OCI-LY1 (cell line): Measurements from ENCODE around the gene SETDB2.

ENCODE experiments used
- H2AFZ ChIP-seq: fragments of 200-600 bp; sonication (generic), shearing (Covaris generic); 2 replicates; pipeline ENCODE4 v1.6.0; 2014; ENCODE audit warnings: antibody characterized with exemption, mild to moderate bottlenecking, low read length
- H3F3A ChIP-seq: fragments of 200-600 bp; sonication (generic), shearing (Covaris generic); 2 replicates; pipeline ENCODE4 v1.6.0; 2014; ENCODE audit warnings: mild to moderate bottlenecking, antibody characterized with exemption, low read length, moderate library complexity; ENCODE audit not compliant: insufficient read depth
- H3K27ac ChIP-seq: fragments of 200-600 bp; sonication (generic); 2 replicates; pipeline ENCODE4 v1.5.1; 2014; ENCODE audit warnings: low read length, mixed run types, mild to moderate bottlenecking, low read depth; ENCODE audit not compliant: poor library complexity, severe bottlenecking
- H3K27me3 ChIP-seq: fragments of 200-600 bp; sonication (generic); 2 replicates; pipeline ENCODE4 v1.6.0; 2014; ENCODE audit warnings: antibody characterized with exemption, mild to moderate bottlenecking, low read length, moderate library complexity; ENCODE audit not compliant: insufficient read depth
- H3K36me3 ChIP-seq: fragments of 200-600 bp; sonication (generic); 2 replicates; pipeline ENCODE4 v1.6.1; 2014; ENCODE audit warnings: mild to moderate bottlenecking, antibody characterized with exemption, low read length, moderate library complexity, mixed read lengths; ENCODE audit not compliant: insufficient read depth
- H3K4me1 ChIP-seq: fragments of 200-600 bp; sonication (generic); 2 replicates; pipeline ENCODE4 v1.5.1; 2014; ENCODE audit warnings: mild to moderate bottlenecking, low read length, moderate library complexity; ENCODE audit not compliant: insufficient read depth, severe bottlenecking
- H3K4me2 ChIP-seq: fragments of 200-600 bp; sonication (generic), shearing (Covaris generic); 2 replicates; pipeline ENCODE4 v1.6.1; 2014; ENCODE audit warnings: low read length
- H3K4me3 ChIP-seq: fragments of 200-600 bp; sonication (generic); 2 replicates; pipeline ENCODE4 v1.5.1; 2014; ENCODE audit warnings: low read length, low read depth, mild to moderate bottlenecking, mixed read lengths; ENCODE audit not compliant: poor library complexity, severe bottlenecking
- H3K79me2 ChIP-seq: fragments of 200-600 bp; shearing (Covaris generic); 2 replicates; pipeline ENCODE4 v1.6.1; 2016; ENCODE audit warnings: mixed run types, low read length, mixed read lengths; ENCODE audit not compliant: insufficient read depth
- H3K9ac ChIP-seq: fragments of 200-600 bp; sonication (generic), shearing (Covaris generic); 2 replicates; pipeline ENCODE4 v1.6.1; 2014; ENCODE audit warnings: mild to moderate bottlenecking, low read length, mixed read lengths
- H3K9me2 ChIP-seq: fragments of 200-600 bp; sonication (generic), shearing (Covaris generic); 2 replicates; pipeline ENCODE4 v1.6.1; 2014; ENCODE audit warnings: low read depth, mild to moderate bottlenecking, low read length, mixed read lengths
- H3K9me3 ChIP-seq: fragments of 200-600 bp; shearing (Covaris generic); 2 replicates; pipeline ENCODE4 v1.6.1; 2014; ENCODE audit warnings: low read length, mixed read lengths
- H4K20me1 ChIP-seq: fragments of 200-600 bp; sonication (generic), shearing (Covaris generic); 2 replicates; pipeline ENCODE4 v1.6.0; 2016; ENCODE audit warnings: mild to moderate bottlenecking, low read length; ENCODE audit not compliant: insufficient read depth
- EZH2 ChIP-seq: fragments of 200-600 bp; sonication (generic), shearing (Covaris generic); IDR thresholded peaks from 2 replicates; pipeline ENCODE4 v1.8.0; 2017; ENCODE audit warnings: borderline replicate concordance, mixed run types, mild to moderate bottlenecking, antibody characterized with exemption, low read length, moderate library complexity, mixed read lengths
- TF ChIP-seq, protein P1 (sequence below): fragments of 200-600 bp; sonication (generic), shearing (Covaris generic); IDR thresholded peaks from 2 replicates; pipeline ENCODE4 v1.5.1; 2017; ENCODE audit warnings: mild to moderate bottlenecking, antibody characterized with exemption, low read length, moderate library complexity, mixed read lengths

The SETDB2 gene

DNA sequence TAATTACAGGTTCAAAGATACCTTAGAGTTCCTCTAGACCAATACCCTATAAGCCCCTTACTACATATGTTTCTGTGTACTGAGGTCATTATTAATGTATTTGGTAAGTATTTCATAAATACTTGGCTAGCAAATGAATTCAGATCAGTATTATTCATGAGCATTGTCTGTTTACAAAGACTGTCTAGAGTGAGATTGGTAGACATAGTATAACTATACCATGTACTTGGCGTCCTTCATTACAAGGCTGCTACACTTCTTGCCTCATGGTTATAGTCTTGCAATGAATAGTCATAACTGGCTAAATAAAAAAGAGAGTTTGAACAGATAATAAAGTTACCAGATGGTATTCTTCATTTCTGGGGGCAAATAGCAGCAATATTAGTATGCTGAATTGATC is 12.1 kb downstream of the SETDB2 start:
- H3K9me2 ChIP-seq, result no peaks in the 10 kb centered on the region
- no peak overlapping the region for H3K4me2 ChIP-seq
- H3K4me1 ChIP-seq, result peaks cover 11% of the 10 kb centered on the region
- H3K9ac ChIP-seq, result no peak overlapping the region
- peaks cover 6% of the 10 kb centered on the region for H3K79me2 ChIP-seq
- no peak overlapping the region for H2AFZ ChIP-seq
- no peak overlapping the region for H3K4me3 ChIP-seq
- H3K9me3 ChIP-seq, result no peaks in the 10 kb centered on the region
- H3K36me3 ChIP-seq, result peaks cover 60% of the 10 kb centered on the region
- no peak for TF ChIP-seq EZH2
- TF ChIP-seq, protein P1, sequence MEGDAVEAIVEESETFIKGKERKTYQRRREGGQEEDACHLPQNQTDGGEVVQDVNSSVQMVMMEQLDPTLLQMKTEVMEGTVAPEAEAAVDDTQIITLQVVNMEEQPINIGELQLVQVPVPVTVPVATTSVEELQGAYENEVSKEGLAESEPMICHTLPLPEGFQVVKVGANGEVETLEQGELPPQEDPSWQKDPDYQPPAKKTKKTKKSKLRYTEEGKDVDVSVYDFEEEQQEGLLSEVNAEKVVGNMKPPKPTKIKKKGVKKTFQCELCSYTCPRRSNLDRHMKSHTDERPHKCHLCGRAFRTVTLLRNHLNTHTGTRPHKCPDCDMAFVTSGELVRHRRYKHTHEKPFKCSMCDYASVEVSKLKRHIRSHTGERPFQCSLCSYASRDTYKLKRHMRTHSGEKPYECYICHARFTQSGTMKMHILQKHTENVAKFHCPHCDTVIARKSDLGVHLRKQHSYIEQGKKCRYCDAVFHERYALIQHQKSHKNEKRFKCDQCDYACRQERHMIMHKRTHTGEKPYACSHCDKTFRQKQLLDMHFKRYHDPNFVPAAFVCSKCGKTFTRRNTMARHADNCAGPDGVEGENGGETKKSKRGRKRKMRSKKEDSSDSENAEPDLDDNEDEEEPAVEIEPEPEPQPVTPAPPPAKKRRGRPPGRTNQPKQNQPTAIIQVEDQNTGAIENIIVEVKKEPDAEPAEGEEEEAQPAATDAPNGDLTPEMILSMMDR, result no peak
- no peaks in the 10 kb centered on the region for H4K20me1 ChIP-seq
- no peaks in the 10 kb centered on the region for H3F3A ChIP-seq
- no peaks in the 10 kb centered on the region for H3K27me3 ChIP-seq
- no peak overlapping the region for H3K27ac ChIP-seq

DNA sequence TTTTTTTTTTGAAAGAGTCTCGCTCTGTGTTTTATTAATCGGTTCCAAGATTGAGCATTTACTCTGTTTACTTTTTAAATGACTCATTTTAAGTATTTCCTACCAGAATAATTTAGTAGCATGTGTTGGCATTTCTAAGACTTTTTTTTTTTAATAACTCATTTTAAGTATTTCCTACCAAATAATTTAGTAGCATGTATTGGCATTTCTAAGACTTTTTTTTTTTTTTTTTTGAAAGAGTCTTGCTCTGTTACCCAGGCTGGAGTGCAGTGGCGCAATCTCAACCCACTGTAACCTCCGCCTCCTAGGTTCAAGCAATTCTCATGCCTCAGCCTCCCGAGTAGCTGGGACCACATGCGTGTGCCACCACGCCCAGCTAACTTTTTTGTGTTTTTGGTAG is 13.1 kb downstream of the SETDB2 start:
- Histone ChIP-seq H3K36me3 (peaks cover 62% of the 10 kb centered on the region), H3K4me2 (no peak overlapping the region), H4K20me1 (no peaks in the 10 kb centered on the region), H2AFZ (no peak overlapping the region), H3K27ac (no peak overlapping the region), H3K79me2 (no peaks in the 10 kb centered on the region), H3K9me2 (no peaks in the 10 kb centered on the region), H3K27me3 (no peaks in the 10 kb centered on the region), H3K4me3 (no peak overlapping the region), H3F3A (no peaks in the 10 kb centered on the region), H3K4me1 (peaks cover 11% of the 10 kb centered on the region), H3K9me3 (peaks cover 7% of the 10 kb centered on the region; the same call in 1 of the 2 replicates), H3K9ac (no peak overlapping the region)
- TF ChIP-seq EZH2, result no peak
- TF ChIP-seq, protein P1, result no peak

DNA sequence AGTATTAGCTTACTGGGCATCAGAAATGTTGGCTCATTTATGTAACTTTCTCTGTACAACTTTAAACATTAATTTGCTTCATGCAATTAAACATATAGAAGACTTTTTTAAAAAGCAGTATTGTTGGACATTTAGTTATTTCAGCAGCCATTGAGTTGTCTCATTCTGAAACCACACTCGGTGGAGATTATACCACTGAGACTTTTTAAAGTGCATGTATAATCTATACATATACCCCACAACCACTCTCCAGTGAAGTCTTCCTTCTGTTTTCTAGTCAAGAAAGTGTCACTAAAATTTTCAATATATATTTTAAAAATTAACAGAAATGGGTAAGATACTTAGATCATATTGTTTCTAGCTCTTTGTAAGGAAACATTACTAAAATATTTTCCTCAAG is 15.5 kb downstream of the SETDB2 start:
- Histone ChIP-seq H3K27ac (no peak overlapping the region), H2AFZ (no peak overlapping the region), H3K27me3 (no peaks in the 10 kb centered on the region), H3K79me2 (no peaks in the 10 kb centered on the region), H3K4me3 (no peak overlapping the region), H3K4me2 (no peak overlapping the region), H3K9ac (no peak overlapping the region), H3K4me1 (peaks cover 4% of the 10 kb centered on the region), H4K20me1 (no peaks in the 10 kb centered on the region), H3F3A (no peaks in the 10 kb centered on the region), H3K9me3 (peaks cover 14% of the 10 kb centered on the region; the same call in 1 of the 2 replicates), H3K36me3 (peaks cover 75% of the 10 kb centered on the region), H3K9me2 (no peaks in the 10 kb centered on the region)
- no peak for TF ChIP-seq EZH2
- TF ChIP-seq, protein P1, result no peak
